ENCODE measurements around the gene EIF3J.

EIF3J gene

GRCh38 chr15:44585633-44586032 lies 48.7 kb downstream of the EIF3J start:
- no peak for TF ChIP-seq CTCF (IDR thresholded peaks at IDR 0.05; ENCODE audit: extremely low read depth, insufficient read depth, missing control alignments)
- in situ Hi-C loops (cut with MboI; ENCODE audit: low pct_unique_long_range_greater_than_20kb, low sequenced_read_pairs, unreplicated experiment): loop anchor here (25.0 kb wide), 1 partner anchor 352 kb away; no protein-coding TSS in a partner anchor
- DNase-seq (ENCODE audit: low spot score): no peak

GRCh38 chr15:44588541-44588940 lies 51.6 kb downstream of the EIF3J start:
- DNase-seq (ENCODE audit: low spot score): no peak
- TF ChIP-seq CTCF (IDR thresholded peaks at IDR 0.05; ENCODE audit: extremely low read depth, insufficient read depth, missing control alignments): no peak
- in situ Hi-C loops (cut with MboI; ENCODE audit: low pct_unique_long_range_greater_than_20kb, low sequenced_read_pairs, unreplicated experiment): loop anchor here (25.0 kb wide), 1 partner anchor 349 kb away; no protein-coding TSS in a partner anchor

- no peak for DNase-seq (ENCODE audit: low spot score)
- TF ChIP-seq CTCF (IDR thresholded peaks at IDR 0.05; ENCODE audit: extremely low read depth, insufficient read depth, missing control alignments): no peak
- in situ Hi-C loops (cut with MboI; ENCODE audit: low pct_unique_long_range_greater_than_20kb, low sequenced_read_pairs, unreplicated experiment): loop anchor here (25.0 kb wide), 1 partner anchor 346 kb away; no protein-coding TSS in a partner anchor
Observed at GRCh38 chr15:44591326-44591725, 54.4 kb downstream of the EIF3J start.

GRCh38 chr15:44593042-44593736 lies 56.2 kb downstream of the EIF3J start:
- DNase-seq (ENCODE audit: low spot score): no peak
- TF ChIP-seq CTCF (IDR thresholded peaks at IDR 0.05; ENCODE audit: extremely low read depth, insufficient read depth, missing control alignments): peak; percentile 46
- in situ Hi-C loops (cut with MboI; ENCODE audit: low pct_unique_long_range_greater_than_20kb, low sequenced_read_pairs, unreplicated experiment): loop anchor here (25.0 kb wide), 1 partner anchor 344 kb away; no protein-coding TSS in a partner anchor

GRCh38 chr15:44595246-44595645 lies 58.3 kb downstream of the EIF3J start:
- in situ Hi-C loops (cut with MboI; ENCODE audit: low pct_unique_long_range_greater_than_20kb, low sequenced_read_pairs, unreplicated experiment): loop anchor here (25.0 kb wide), 1 partner anchor 342 kb away; no protein-coding TSS in a partner anchor
- no peak for TF ChIP-seq CTCF (IDR thresholded peaks at IDR 0.05; ENCODE audit: extremely low read depth, insufficient read depth, missing control alignments)
- no peak for DNase-seq (ENCODE audit: low spot score)

GRCh38 chr15:44595656-44596510 lies 58.9 kb downstream of the EIF3J start:
- in situ Hi-C loops (cut with MboI; ENCODE audit: low pct_unique_long_range_greater_than_20kb, low sequenced_read_pairs, unreplicated experiment): loop anchor here (25.0 kb wide), 1 partner anchor 341 kb away; no protein-coding TSS in a partner anchor

More at GRCh38 chr15:44595656-44596510, 58.9 kb downstream of the EIF3J start:
- TF ChIP-seq CTCF (IDR thresholded peaks at IDR 0.05; ENCODE audit: extremely low read depth, insufficient read depth, missing control alignments): no peak
- DNase-seq (ENCODE audit: low spot score): peak; percentile 38
